Natural killer cell (primary cell): ENCODE data around the gene INHBC. TPM values are rescaled to one million over a fixed set of nuclear protein-coding genes. Genes with fewer than 3 reads are reported as not detected.
A peak's percentile ranks its signal among the peaks of the same experiment; 100 is the strongest.

Source experiments
- ATAC-seq, 3 donors: fragments of 150-1000 bp in 2 of 3; fragments of 200-7000 bp in 1 of 3; cut with Tn5 transposase; 1 replicate in 1 of 3; 2 replicates in 2 of 3; pipeline ENCODE4 v1.10.0; 2021; ENCODE audit warnings: mild to moderate bottlenecking in 2 of 3, moderate library complexity in 2 of 3
- DNase-seq, 2 donors: peaks; one replicate each; pipeline versions ENCODE4 v3.0.0 to v3.0.0-alpha.2; 2013 to 2021; ENCODE audit warnings: mixed read lengths in 1 of 2
- H3K27ac ChIP-seq: one replicate; pipeline ENCODE4 v1.5.1; 2013; ENCODE audit warnings: mild to moderate bottlenecking, low read length
- H3K27me3 ChIP-seq: one replicate; pipeline ENCODE4 v1.6.1; 2013; ENCODE audit warnings: low read length; ENCODE audit not compliant: control insufficient read depth, insufficient read depth
- H3K36me3 ChIP-seq: one replicate; pipeline ENCODE4 v1.6.1; 2013; ENCODE audit warnings: low read length; ENCODE audit not compliant: control insufficient read depth, insufficient read depth
- H3K4me1 ChIP-seq: one replicate; pipeline ENCODE4 v1.6.1; 2013; ENCODE audit warnings: low read length; ENCODE audit not compliant: control insufficient read depth, insufficient read depth
- H3K4me3 ChIP-seq: one replicate; pipeline ENCODE4 v1.5.1; 2013; ENCODE audit warnings: low read length
- H3K9me3 ChIP-seq: one replicate; pipeline ENCODE4 v1.6.1; 2013; ENCODE audit warnings: low read length; ENCODE audit not compliant: control insufficient read depth, insufficient read depth
- H3K27ac Mint-ChIP-seq, 2 donors: one replicate each; pipeline ENCODE4 v1.8.0; 2022; ENCODE audit warnings: mild to moderate bottlenecking in 2 of 2, mixed read lengths in 2 of 2, moderate library complexity in 1 of 2
- H3K27me3 Mint-ChIP-seq, 2 donors: one replicate each; pipeline ENCODE4 v1.8.0; 2022; ENCODE audit warnings: low read depth in 2 of 2, mixed read lengths in 2 of 2
- H3K36me3 Mint-ChIP-seq: one replicate; pipeline ENCODE4 v1.8.0; 2022; ENCODE audit warnings: mixed read lengths
- H3K4me1 Mint-ChIP-seq, 2 donors: one replicate each; pipeline ENCODE4 v1.8.0; 2022; ENCODE audit warnings: mixed read lengths in 2 of 2
- H3K4me3 Mint-ChIP-seq: one replicate; pipeline ENCODE4 v1.8.0; 2022; ENCODE audit warnings: mild to moderate bottlenecking, moderate library complexity, mixed read lengths
- H3K9me3 Mint-ChIP-seq, 2 donors: one replicate each; pipeline ENCODE4 v1.8.0; 2022; ENCODE audit warnings: mixed read lengths in 2 of 2
- WGBS: methylation state at CpG from one replicate; pipeline ENCODE4 v1.1.7; 2013; ENCODE audit warnings: missing lambda C conversion rate; ENCODE audit not compliant: insufficient coverage; 5-methylcytosine and 5-hydroxymethylcytosine counted together
- intact Hi-C: fragments of 100-400 bp; cut with micrococcal nuclease; formaldehyde crosslinking; loops from one replicate; pipeline ENCODE4 v1.14.2; 2022
- total RNA-seq, 4 donors: library from RNA; stranded (reverse); fragments of 120-200 nt in 1 of 4; gene quantifications; one replicate each; pipeline versions ENCODE4 v1.2.3 to v1.2.4, GENCODE V29; 2013 to 2022
- TF ChIP-seq, protein P1 (sequence below): fragments of 200-600 bp; IDR thresholded peaks from one replicate; pipeline ENCODE4 v1.8.0; 2022; ENCODE audit warnings: antibody characterized with exemption

Gene INHBC
- total RNA-seq, 3 donors from 2014 or later (not counting 1 experiment from before 2014, with no cell fraction given): 0.18 to 0.35 (median 0.31) TPM

- Mint-ChIP-seq H3K4me3 (peak overlapping the region; percentile 49), H3K36me3 (peaks cover 15% of the 10 kb centered on the region), H3K9me3 (no peaks in the 10 kb centered on the region), H3K4me1 (peaks cover 71 to 87% of the 10 kb centered on the region in 2 donors), H3K27me3 (no peaks in the 10 kb centered on the region), H3K27ac (peak overlapping the region; percentile 62 to 70)
- Histone ChIP-seq H3K4me1 (peaks cover 51% of the 10 kb centered on the region), H3K9me3 (no peaks in the 10 kb centered on the region), H3K27me3 (no peaks in the 10 kb centered on the region), H3K27ac (no peak overlapping the region), H3K4me3 (no peak overlapping the region), H3K36me3 (peaks cover 61% of the 10 kb centered on the region)
- TF ChIP-seq, protein P1, sequence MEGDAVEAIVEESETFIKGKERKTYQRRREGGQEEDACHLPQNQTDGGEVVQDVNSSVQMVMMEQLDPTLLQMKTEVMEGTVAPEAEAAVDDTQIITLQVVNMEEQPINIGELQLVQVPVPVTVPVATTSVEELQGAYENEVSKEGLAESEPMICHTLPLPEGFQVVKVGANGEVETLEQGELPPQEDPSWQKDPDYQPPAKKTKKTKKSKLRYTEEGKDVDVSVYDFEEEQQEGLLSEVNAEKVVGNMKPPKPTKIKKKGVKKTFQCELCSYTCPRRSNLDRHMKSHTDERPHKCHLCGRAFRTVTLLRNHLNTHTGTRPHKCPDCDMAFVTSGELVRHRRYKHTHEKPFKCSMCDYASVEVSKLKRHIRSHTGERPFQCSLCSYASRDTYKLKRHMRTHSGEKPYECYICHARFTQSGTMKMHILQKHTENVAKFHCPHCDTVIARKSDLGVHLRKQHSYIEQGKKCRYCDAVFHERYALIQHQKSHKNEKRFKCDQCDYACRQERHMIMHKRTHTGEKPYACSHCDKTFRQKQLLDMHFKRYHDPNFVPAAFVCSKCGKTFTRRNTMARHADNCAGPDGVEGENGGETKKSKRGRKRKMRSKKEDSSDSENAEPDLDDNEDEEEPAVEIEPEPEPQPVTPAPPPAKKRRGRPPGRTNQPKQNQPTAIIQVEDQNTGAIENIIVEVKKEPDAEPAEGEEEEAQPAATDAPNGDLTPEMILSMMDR: no peak
- 78% methylated on average over 10 of the region's 10 CpGs for WGBS
- intact Hi-C loops: no loop called here
- ATAC-seq (peak in 2 of 3 donors; percentile 12 to 15), DNase-seq (no peak)
These were observed 34.9 kb downstream of the INHBC start for GRCh38 chr12:57469296-57470164.

DNA sequence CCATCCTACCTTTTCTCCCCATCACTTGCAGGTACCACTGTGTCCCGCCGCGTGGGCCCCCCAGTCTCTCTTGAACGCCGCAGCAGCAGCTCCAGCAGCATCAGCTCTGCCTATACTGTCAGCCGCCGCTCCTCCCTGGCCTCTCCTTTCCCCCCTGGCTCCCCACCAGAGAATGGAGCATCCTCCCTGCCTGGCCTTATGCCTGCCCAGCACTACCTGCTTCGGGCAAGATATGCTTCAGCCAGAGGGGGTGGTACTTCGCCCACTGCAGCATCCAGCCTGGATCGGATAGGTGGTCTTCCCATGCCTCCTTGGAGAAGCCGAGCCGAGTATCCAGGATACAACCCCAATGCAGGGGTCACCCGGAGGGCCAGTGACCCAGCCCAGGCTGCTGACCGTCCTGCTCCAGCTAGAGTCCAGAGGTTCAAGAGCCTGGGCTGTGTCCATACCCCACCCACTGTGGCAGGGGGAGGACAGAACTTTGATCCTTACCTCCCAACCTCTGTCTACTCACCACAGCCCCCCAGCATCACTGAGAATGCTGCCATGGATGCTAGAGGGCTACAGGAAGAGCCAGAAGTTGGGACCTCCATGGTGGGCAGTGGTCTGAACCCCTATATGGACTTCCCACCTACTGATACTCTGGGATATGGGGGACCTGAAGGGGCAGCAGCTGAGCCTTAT lies 35.8 kb downstream of the INHBC start:
- H3K27ac ChIP-seq: no peak overlapping the region
- WGBS: 97% methylated on average over 14 of the region's 14 CpGs

GRCh38 chr12:57470970-57471656 lies 36.5 kb downstream of the INHBC start:
- peak overlapping the region; percentile 6 for H3K4me3 Mint-ChIP-seq
- Histone ChIP-seq H3K9me3 (no peaks in the 10 kb centered on the region), H3K36me3 (peaks cover 68% of the 10 kb centered on the region), H3K27ac (peak overlapping the region; percentile 2), H3K4me3 (no peak overlapping the region), H3K27me3 (no peaks in the 10 kb centered on the region), H3K4me1 (peaks cover 66% of the 10 kb centered on the region)
- no peaks in the 10 kb centered on the region for H3K9me3 Mint-ChIP-seq
- intact Hi-C loops: no loop called here
- H3K27me3 Mint-ChIP-seq: no peaks in the 10 kb centered on the region
- H3K27ac Mint-ChIP-seq: peak overlapping the region; percentile 74 to 79
- peaks cover 19% of the 10 kb centered on the region for H3K36me3 Mint-ChIP-seq
- ATAC-seq (no peak), DNase-seq (no peak)
- H3K4me1 Mint-ChIP-seq: peaks cover 64 to 84% of the 10 kb centered on the region in 2 donors
- TF ChIP-seq, protein P1: no peak
- 96% methylated on average over 4 of the region's 4 CpGs for WGBS

More for the DNA sequence above, 35.8 kb downstream of the INHBC start:
- no peak for ATAC-seq
- Mint-ChIP-seq H3K9me3 (no peaks in the 10 kb centered on the region), H3K4me3 (no peak overlapping the region), H3K36me3 (peaks cover 19% of the 10 kb centered on the region), H3K4me1 (peaks cover 70 to 87% of the 10 kb centered on the region in 2 donors), H3K27ac (peak overlapping the region; percentile 74 to 79), H3K27me3 (no peaks in the 10 kb centered on the region)
- no peak overlapping the region for H3K4me3 ChIP-seq
- intact Hi-C loops: no loop called here
- peaks cover 60% of the 10 kb centered on the region for H3K4me1 ChIP-seq
- TF ChIP-seq, protein P1: no peak
- H3K36me3 ChIP-seq: peaks cover 68% of the 10 kb centered on the region
- DNase-seq: no peak
- H3K27me3 ChIP-seq: no peaks in the 10 kb centered on the region
- H3K9me3 ChIP-seq: no peaks in the 10 kb centered on the region
